HUES6 (cell line): ENCODE measurements around the gene DPH3.

Experiments used
- H3K27ac ChIP-seq: 2 replicates; pipeline ENCODE4 v1.7.0; 2013; ENCODE audit warnings: low read depth, mild to moderate bottlenecking, low read length, inconsistent platforms
- H3K27me3 ChIP-seq: 2 replicates; pipeline ENCODE4 v1.6.1; 2013; ENCODE audit warnings: low read length; ENCODE audit not compliant: control insufficient read depth, insufficient read depth
- H3K36me3 ChIP-seq: 2 replicates; pipeline ENCODE4 v1.6.1; 2013; ENCODE audit warnings: low read length; ENCODE audit not compliant: control insufficient read depth, insufficient read depth
- H3K4me1 ChIP-seq: 2 replicates; pipeline ENCODE4 v1.6.1; 2013; ENCODE audit warnings: low read length; ENCODE audit not compliant: control insufficient read depth, insufficient read depth
- H3K4me3 ChIP-seq: 2 replicates; pipeline ENCODE4 v1.5.1; 2013; ENCODE audit warnings: low read depth, low read length
- H3K9ac ChIP-seq: one replicate; pipeline ENCODE4 v1.6.1; 2013; ENCODE audit warnings: mild to moderate bottlenecking, low read length
- H3K9me3 ChIP-seq: 2 replicates; pipeline ENCODE4 v1.6.1; 2013; ENCODE audit warnings: low read depth, low read length; ENCODE audit not compliant: control insufficient read depth, insufficient read depth

Gene DPH3

DNA sequence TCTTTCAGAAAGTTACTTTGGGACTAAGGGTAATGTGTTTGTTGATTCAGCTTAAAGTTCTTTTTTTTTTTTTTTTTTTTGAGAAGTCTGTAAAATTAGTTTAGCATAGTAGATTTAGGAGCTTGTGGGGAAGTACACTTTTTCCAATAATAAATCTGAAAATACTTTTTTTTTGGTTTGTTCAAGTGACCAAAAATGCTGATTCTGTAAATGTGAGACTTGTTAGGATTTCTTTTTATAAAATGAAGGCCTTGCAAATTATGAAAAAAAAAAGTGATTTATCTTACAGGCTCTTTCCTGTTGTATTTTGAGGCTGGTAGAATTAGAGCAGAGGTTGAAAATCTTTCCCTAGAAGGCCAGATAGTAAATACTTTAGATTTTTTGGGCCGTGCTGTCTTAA lies 7.8 kb upstream of the DPH3 start:
- H3K27ac ChIP-seq, result no peak overlapping the region
- H3K9ac ChIP-seq, result no peak overlapping the region
- peaks cover 57% of the 10 kb centered on the region for H3K36me3 ChIP-seq
- H3K4me3 ChIP-seq, result no peak overlapping the region
- no peaks in the 10 kb centered on the region for H3K9me3 ChIP-seq
- H3K4me1 ChIP-seq, result no peaks in the 10 kb centered on the region
- H3K27me3 ChIP-seq, result no peaks in the 10 kb centered on the region

- H3K27ac ChIP-seq, result no peak overlapping the region
- H3K36me3 ChIP-seq, result peaks cover 53% of the 10 kb centered on the region
- H3K4me3 ChIP-seq, result no peak overlapping the region
- H3K9ac ChIP-seq, result no peak overlapping the region
- H3K4me1 ChIP-seq, result peaks cover 4% of the 10 kb centered on the region
- H3K9me3 ChIP-seq, result no peaks in the 10 kb centered on the region
- H3K27me3 ChIP-seq, result no peaks in the 10 kb centered on the region
Observed at GRCh38 chr3:16270855-16271254, 6.1 kb upstream of the DPH3 start.

DNA sequence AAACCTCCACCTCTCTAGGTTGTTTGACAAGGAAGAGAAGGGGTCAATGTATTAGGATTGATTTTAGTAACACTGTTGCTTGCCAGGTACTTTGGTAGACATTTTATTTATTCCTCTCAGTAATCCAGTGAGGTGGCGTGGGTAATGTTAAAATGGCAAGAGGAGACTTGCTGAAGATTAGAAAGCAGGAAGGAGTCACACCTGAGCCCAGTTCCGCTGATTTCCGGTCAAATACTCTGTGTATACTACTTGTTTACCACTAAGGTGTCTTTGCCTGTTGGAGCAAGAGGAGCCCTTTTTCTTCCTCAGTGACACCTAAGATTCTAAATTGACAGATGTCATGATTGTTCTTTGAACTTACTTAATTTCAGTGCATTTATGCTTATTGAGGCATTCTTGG lies 2.0 kb upstream of the DPH3 start:
- no peak overlapping the region for H3K9ac ChIP-seq

GRCh38 chr3:16265455-16265786 lies 678 bp upstream of the DPH3 start:
- H3K4me1 ChIP-seq, result peaks cover 5% of the 10 kb centered on the region
- no peaks in the 10 kb centered on the region for H3K27me3 ChIP-seq
- peak overlapping the region; percentile 89 for H3K9ac ChIP-seq
- peak overlapping the region; percentile 88 for H3K4me3 ChIP-seq
- H3K9me3 ChIP-seq, result no peaks in the 10 kb centered on the region
- peak overlapping the region; percentile 74 for H3K27ac ChIP-seq
- peaks cover 19% of the 10 kb centered on the region for H3K36me3 ChIP-seq

More for the DNA sequence above, 2.0 kb upstream of the DPH3 start:
- Histone ChIP-seq H3K36me3 (peaks cover 22% of the 10 kb centered on the region), H3K9me3 (no peaks in the 10 kb centered on the region), H3K4me1 (peaks cover 5% of the 10 kb centered on the region), H3K27ac (no peak overlapping the region), H3K4me3 (no peak overlapping the region), H3K27me3 (no peaks in the 10 kb centered on the region)

DNA sequence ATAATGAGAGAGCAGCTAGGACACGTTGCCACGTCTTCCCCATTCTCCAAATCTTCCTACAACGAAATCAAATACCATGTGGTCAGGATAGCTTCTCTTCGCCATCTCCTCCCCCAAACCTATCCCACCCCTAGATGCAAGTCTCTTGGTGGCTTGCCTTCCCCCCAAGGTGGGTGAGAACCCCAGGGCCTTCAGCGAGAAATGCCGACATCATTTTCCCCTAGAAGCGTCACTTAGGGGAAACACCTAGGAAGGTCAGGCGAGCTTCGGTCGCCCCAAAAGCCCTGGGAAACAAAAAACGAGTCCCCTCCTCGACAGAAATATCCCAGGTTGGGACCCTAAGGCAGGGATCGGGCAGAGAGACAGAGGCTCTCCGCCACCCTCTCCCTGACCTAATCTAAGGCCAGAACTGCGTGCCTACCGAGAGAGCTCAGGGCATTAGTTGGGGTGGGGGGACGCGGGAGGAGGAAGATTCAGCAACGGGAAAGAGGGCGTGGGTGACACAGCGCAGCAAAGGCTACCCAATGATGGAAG lies 502 bp downstream of the DPH3 start:
- Histone ChIP-seq H3K27ac (no peak overlapping the region), H3K4me1 (peaks cover 5% of the 10 kb centered on the region), H3K27me3 (no peaks in the 10 kb centered on the region), H3K4me3 (peak overlapping the region; percentile 88), H3K9ac (peak overlapping the region; percentile 81), H3K36me3 (peaks cover 24% of the 10 kb centered on the region), H3K9me3 (no peaks in the 10 kb centered on the region)

DNA sequence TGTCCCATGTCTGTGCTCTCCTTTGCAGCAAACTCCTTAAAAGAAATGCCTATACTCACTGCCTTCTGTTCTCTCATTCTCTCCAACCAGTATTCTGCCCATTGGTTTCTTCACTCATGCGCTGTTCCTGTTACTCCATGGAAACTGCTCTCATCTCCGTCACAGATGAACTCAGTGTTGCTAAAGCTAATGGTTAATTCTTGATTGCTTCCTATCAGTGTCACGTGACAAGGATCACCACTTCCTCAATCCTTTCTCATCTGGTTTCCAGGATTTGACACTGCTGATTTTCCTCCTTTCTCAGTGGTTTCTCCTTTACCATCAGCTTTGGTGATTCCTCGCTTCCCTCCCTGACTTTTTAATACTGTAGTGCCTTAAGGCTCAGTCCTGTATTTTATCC lies 2.6 kb downstream of the DPH3 start:
- Histone ChIP-seq H3K27ac (no peak overlapping the region), H3K4me1 (peaks cover 5% of the 10 kb centered on the region)

GRCh38 chr3:16260046-16260445 lies 4.7 kb downstream of the DPH3 start:
- Histone ChIP-seq H3K9me3 (no peaks in the 10 kb centered on the region), H3K27ac (no peak overlapping the region), H3K4me3 (no peak overlapping the region), H3K4me1 (no peaks in the 10 kb centered on the region), H3K27me3 (no peaks in the 10 kb centered on the region), H3K9ac (no peak overlapping the region), H3K36me3 (peaks cover 26% of the 10 kb centered on the region)

More for the DNA sequence above, 2.6 kb downstream of the DPH3 start:
- H3K36me3 ChIP-seq, result peaks cover 26% of the 10 kb centered on the region
- no peak overlapping the region for H3K9ac ChIP-seq
- H3K27me3 ChIP-seq, result no peaks in the 10 kb centered on the region
- H3K9me3 ChIP-seq, result no peaks in the 10 kb centered on the region
- no peak overlapping the region for H3K4me3 ChIP-seq

DNA sequence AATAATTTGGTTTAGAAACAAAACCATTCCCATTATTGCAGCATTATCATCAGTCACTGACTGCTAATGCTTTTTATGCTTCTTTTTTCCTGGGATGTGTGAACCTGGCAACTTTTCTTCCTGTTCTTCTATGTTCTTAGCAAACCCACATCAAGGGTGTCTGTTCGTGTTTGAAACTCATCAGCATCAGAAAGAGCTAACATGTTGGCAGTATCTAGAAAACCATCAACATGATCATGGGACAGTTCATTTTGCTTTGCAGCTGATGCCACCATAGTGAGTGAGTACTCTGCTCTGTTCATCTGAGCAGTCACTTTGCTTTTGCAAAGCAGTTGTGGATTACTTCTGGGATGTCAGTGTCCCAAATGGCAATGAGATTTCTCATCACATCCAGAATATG lies 5.9 kb downstream of the DPH3 start:
- Histone ChIP-seq H3K9me3 (no peaks in the 10 kb centered on the region), H3K9ac (no peak overlapping the region), H3K36me3 (peaks cover 26% of the 10 kb centered on the region), H3K4me1 (no peaks in the 10 kb centered on the region), H3K27ac (no peak overlapping the region), H3K4me3 (no peak overlapping the region), H3K27me3 (no peaks in the 10 kb centered on the region)

DNA sequence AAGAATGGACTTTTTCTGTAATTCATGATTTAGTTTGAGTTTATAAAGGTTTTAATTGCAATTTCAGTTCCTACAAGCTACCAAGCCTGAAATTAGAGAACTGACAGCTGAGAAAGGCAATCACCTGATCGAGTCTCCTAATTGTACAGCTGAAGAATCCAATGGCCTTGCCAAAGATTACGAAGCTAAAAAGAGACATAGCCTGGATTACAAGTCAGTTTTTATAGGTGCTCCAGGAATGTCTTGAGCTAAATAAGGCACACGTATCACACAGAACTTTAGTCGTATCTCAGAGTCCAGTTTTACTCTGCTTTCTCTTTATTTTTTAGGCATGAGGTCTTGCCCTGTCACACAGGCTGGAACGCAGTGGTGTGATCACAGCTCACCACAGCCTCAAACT lies 6.6 kb downstream of the DPH3 start:
- Histone ChIP-seq H3K4me1 (no peaks in the 10 kb centered on the region), H3K9ac (no peak overlapping the region), H3K4me3 (no peak overlapping the region), H3K9me3 (no peaks in the 10 kb centered on the region), H3K36me3 (peaks cover 26% of the 10 kb centered on the region), H3K27me3 (no peaks in the 10 kb centered on the region), H3K27ac (no peak overlapping the region)

DNA sequence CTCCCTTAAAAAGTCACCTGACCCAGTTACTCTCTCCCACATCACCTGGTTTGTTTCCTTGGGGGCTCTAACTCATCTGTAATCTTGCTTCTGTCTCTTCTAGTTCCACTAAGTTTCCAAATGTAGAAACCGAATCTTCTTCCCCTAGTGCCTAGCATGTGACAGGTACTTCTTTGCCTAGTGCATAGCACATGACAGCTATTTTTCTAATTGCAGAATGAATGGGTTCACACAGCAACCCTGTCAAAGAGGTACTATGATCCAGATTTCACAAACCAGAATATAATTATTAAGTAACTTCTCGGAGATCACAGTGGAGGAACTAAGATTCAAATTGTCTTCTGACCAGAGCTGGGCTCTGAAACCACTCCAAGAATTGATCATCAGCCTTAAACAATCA lies 7.4 kb downstream of the DPH3 start:
- no peaks in the 10 kb centered on the region for H3K9me3 ChIP-seq
- no peaks in the 10 kb centered on the region for H3K4me1 ChIP-seq
- H3K27ac ChIP-seq, result no peak overlapping the region
- H3K9ac ChIP-seq, result no peak overlapping the region
- peaks cover 26% of the 10 kb centered on the region for H3K36me3 ChIP-seq
- H3K4me3 ChIP-seq, result no peak overlapping the region
- no peaks in the 10 kb centered on the region for H3K27me3 ChIP-seq

DNA sequence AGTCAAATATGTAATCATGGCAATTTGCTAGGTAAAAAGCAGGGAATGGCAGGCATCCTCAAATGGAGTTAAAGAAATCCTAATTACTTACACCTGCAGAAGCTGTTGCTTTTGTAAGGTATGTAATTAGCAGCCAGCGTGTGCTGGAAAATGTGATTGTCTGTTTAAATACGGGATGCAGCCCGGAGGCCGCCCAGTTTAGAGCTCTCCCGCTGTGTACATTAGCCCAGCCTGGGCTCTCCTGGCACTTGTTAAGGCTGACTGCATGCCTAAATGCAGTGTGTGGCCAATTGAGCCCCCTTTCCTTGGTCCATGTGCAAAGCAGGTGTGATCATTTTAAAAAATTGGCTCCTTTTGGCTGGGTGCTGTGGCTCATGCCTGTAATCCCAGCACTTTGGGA lies 9.0 kb downstream of the DPH3 start:
- H3K9me3 ChIP-seq, result no peaks in the 10 kb centered on the region
- no peaks in the 10 kb centered on the region for H3K27me3 ChIP-seq
- H3K9ac ChIP-seq, result no peak overlapping the region
- peaks cover 19% of the 10 kb centered on the region for H3K36me3 ChIP-seq
- H3K4me3 ChIP-seq, result no peak overlapping the region
- H3K4me1 ChIP-seq, result no peaks in the 10 kb centered on the region
- no peak overlapping the region for H3K27ac ChIP-seq

DNA sequence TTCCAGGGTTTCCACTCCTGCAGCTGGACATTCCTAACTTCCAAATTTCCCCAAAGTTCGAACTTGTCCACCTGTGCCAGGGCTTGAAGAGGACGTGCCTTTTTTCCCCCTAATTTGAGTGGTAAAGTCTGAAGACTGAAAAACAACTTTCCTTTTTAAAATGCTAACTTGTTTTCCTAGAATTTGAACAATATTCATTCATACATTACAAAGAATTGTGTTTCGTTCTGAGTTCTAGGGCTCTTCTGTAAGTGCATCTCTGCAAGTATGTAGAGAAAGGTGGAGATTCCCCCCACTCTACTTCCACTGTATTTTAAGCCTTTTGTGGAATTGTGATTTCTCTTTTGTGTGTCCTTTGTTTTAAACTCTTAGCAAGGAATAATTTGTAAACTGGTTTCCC lies 9.4 kb downstream of the DPH3 start:
- H3K36me3 ChIP-seq, result peaks cover 15% of the 10 kb centered on the region
- no peak overlapping the region for H3K4me3 ChIP-seq
- no peak overlapping the region for H3K9ac ChIP-seq
- H3K27me3 ChIP-seq, result no peaks in the 10 kb centered on the region
- no peaks in the 10 kb centered on the region for H3K9me3 ChIP-seq
- no peaks in the 10 kb centered on the region for H3K4me1 ChIP-seq
- H3K27ac ChIP-seq, result no peak overlapping the region
